Spleen (tissue), 7 donors: ENCODE results near the gene POLR3B.

Experiments used
- CTCF ChIP-seq, 11 experiments: fragments of 200-600 bp in 7 of 11; fragments of 450-650 bp in 4 of 11; sonication (generic) in 4 of 11; IDR thresholded peaks in 8 of 11; conservative IDR thresholded peaks in 3 of 11; 1 replicate in 7 of 11; 2 replicates in 4 of 11; pipeline versions ENCODE4 v1.4.0 to v1.8.0; 2016 to 2021; ENCODE audit warnings: antibody characterized with exemption in 11 of 11, inconsistent platforms in 4 of 11, mild to moderate bottlenecking in 1 of 11
- POLR2A ChIP-seq, 3 donors: fragments of 450-650 bp; IDR thresholded peaks; one replicate each; pipeline ENCODE4 v1.5.1; 2017; ENCODE audit warnings: antibody characterized with exemption in 3 of 3, mild to moderate bottlenecking in 1 of 3
- donor health status: DM: no; HTN: no; CAD: no; lungs with moderate emphysema.
- donor health status: DM: no; HTN: no; CAD: no.
- donor health status: DM: no; HTN: no; CAD: no.

- TF ChIP-seq CTCF (IDR thresholded peaks at IDR 0.05 in 8 of 11, conservative IDR thresholded peaks at IDR 0.05 in 3 of 11) = no peak
- no peak for TF ChIP-seq POLR2A (IDR thresholded peaks at IDR 0.05)
Observed at GRCh38 chr12:106480251-106480650, 122.7 kb downstream of the POLR3B start.
